SH-SY5Y (cell line): ENCODE data around the gene SLX4IP.

Source experiments
- GATA2 ChIP-seq: IDR thresholded peaks from 2 replicates; pipeline ENCODE4 v1.6.1; 2011; ENCODE audit warnings: mild to moderate bottlenecking, low read depth, low read length
- GATA3 ChIP-seq: IDR thresholded peaks from 2 replicates; pipeline ENCODE4 v1.6.1; 2011; ENCODE audit warnings: low read depth, mild to moderate bottlenecking, low read length, moderate library complexity

GRCh38 chr20:10447028-10447427 lies 11.9 kb downstream of the SLX4IP start:
- TF ChIP-seq GATA3 (no peak), GATA2 (no peak)
